CD4-positive, CD25-positive, alpha-beta regulatory T cell (primary cell): Measurements from ENCODE around the gene VPS39. TPM values are rescaled to one million over a fixed set of nuclear protein-coding genes. Genes with fewer than 3 reads are reported as not detected.

Experiments used
- ATAC-seq, 2 donors: fragments of 150-1000 bp; cut with Tn5 transposase; one replicate each; pipeline ENCODE4 v1.10.0; 2021; ENCODE audit warnings: low read depth in 2 of 2, moderate number of reproducible peaks in 2 of 2, moderate library complexity in 1 of 2
- DNase-seq, 3 donors: peaks; one replicate each; pipeline versions ENCODE4 v3.0.0 to v3.0.0-alpha.2; 2012 to 2022; ENCODE audit warnings: mixed read lengths in 1 of 3
- H3K27ac ChIP-seq: one replicate; pipeline ENCODE4 v1.7.0; 2013; ENCODE audit warnings: mild to moderate bottlenecking, low read length; ENCODE audit not compliant: insufficient read depth, poor library complexity, severe bottlenecking
- H3K27me3 ChIP-seq: one replicate; pipeline ENCODE4 v1.7.0; 2013; ENCODE audit warnings: low read length; ENCODE audit not compliant: control insufficient read depth, insufficient read depth
- H3K36me3 ChIP-seq: one replicate; pipeline ENCODE4 v1.7.0; 2013; ENCODE audit warnings: mild to moderate bottlenecking, low read length, moderate library complexity; ENCODE audit not compliant: control insufficient read depth, insufficient read depth
- H3K4me1 ChIP-seq: 2 replicates; pipeline ENCODE4 v1.7.0; 2013; ENCODE audit warnings: mild to moderate bottlenecking, low read length; ENCODE audit not compliant: insufficient read depth, control insufficient read depth, poor library complexity, severe bottlenecking
- H3K4me3 ChIP-seq: one replicate; pipeline ENCODE4 v1.7.0; 2013; ENCODE audit warnings: low read depth, mild to moderate bottlenecking, low read length, moderate library complexity
- H3K9me3 ChIP-seq, 2 experiments: 1 replicate in 1 of 2; 2 replicates in 1 of 2; pipeline ENCODE4 v1.7.0; 2013; ENCODE audit warnings: low read length in 2 of 2, mild to moderate bottlenecking in 1 of 2, moderate library complexity in 1 of 2; ENCODE audit not compliant: control insufficient read depth in 2 of 2
- H3K27ac Mint-ChIP-seq, 3 donors: one replicate each; pipeline ENCODE4 v1.8.0; 2020 to 2022; ENCODE audit warnings: mild to moderate bottlenecking in 3 of 3, mixed read lengths in 3 of 3, moderate library complexity in 2 of 3
- H3K27me3 Mint-ChIP-seq: one replicate; pipeline ENCODE4 v1.8.0; 2022; ENCODE audit warnings: mild to moderate bottlenecking, mixed read lengths
- H3K36me3 Mint-ChIP-seq: one replicate; pipeline ENCODE4 v1.8.0; 2020; ENCODE audit warnings: mixed read lengths
- H3K4me1 Mint-ChIP-seq, 4 donors: one replicate each; pipeline ENCODE4 v1.8.0; 2020 to 2022; ENCODE audit warnings: mixed read lengths in 4 of 4, mild to moderate bottlenecking in 1 of 4
- H3K4me3 Mint-ChIP-seq, 4 donors: one replicate each; pipeline ENCODE4 v1.8.0; 2020 to 2022; ENCODE audit warnings: mild to moderate bottlenecking in 4 of 4, mixed read lengths in 4 of 4, moderate library complexity in 3 of 4
- H3K9me3 Mint-ChIP-seq, 7 donors: one replicate each; pipeline ENCODE4 v1.8.0; 2020 to 2022; ENCODE audit warnings: mixed read lengths in 7 of 7, mild to moderate bottlenecking in 3 of 7, moderate library complexity in 2 of 7
- polyA plus RNA-seq, 4 donors: library from polyadenylated mRNA; unstranded; fragments of 300-500 nt; fragmentation: Illumina TruSeq; gene quantifications; one replicate each; pipeline ENCODE4 v1.2.3, GENCODE V29; 2021
- total RNA-seq: library from RNA; stranded (reverse); gene quantifications from one replicate; pipeline ENCODE4 v1.2.3, GENCODE V29; 2022

VPS39 gene
- total and polyA plus RNA-seq, 5 donors from 2014 or later: 28.3 to 121 (median 29.2) TPM

GRCh38 chr15:42152921-42153698 lies 55.0 kb downstream of the VPS39 start:
- ATAC-seq (no peak), DNase-seq (no peak)
- H3K27ac Mint-ChIP-seq: no peak overlapping the region
- no peaks in the 10 kb centered on the region for H3K4me1 Mint-ChIP-seq
- H3K9me3 ChIP-seq: no peaks in the 10 kb centered on the region
- no peak overlapping the region for H3K4me3 ChIP-seq
- no peaks in the 10 kb centered on the region for H3K36me3 Mint-ChIP-seq
- no peaks in the 10 kb centered on the region for H3K27me3 ChIP-seq
- no peaks in the 10 kb centered on the region for H3K4me1 ChIP-seq
- H3K4me3 Mint-ChIP-seq: no peak overlapping the region
- H3K36me3 ChIP-seq: no peaks in the 10 kb centered on the region
- no peaks in the 10 kb centered on the region for H3K27me3 Mint-ChIP-seq
- H3K27ac ChIP-seq: no peak overlapping the region
- no peaks in the 10 kb centered on the region for H3K9me3 Mint-ChIP-seq

GRCh38 chr15:42152196-42152920 lies 55.7 kb downstream of the VPS39 start:
- Histone ChIP-seq H3K4me1 (no peaks in the 10 kb centered on the region), H3K27me3 (no peaks in the 10 kb centered on the region), H3K9me3 (no peaks in the 10 kb centered on the region), H3K4me3 (no peak overlapping the region), H3K27ac (no peak overlapping the region), H3K36me3 (no peaks in the 10 kb centered on the region)
- H3K4me3 Mint-ChIP-seq: no peak overlapping the region
- H3K27me3 Mint-ChIP-seq: no peaks in the 10 kb centered on the region
- no peaks in the 10 kb centered on the region for H3K9me3 Mint-ChIP-seq
- no peak overlapping the region for H3K27ac Mint-ChIP-seq
- no peak for DNase-seq
- H3K4me1 Mint-ChIP-seq: no peaks in the 10 kb centered on the region
- no peak for ATAC-seq
- H3K36me3 Mint-ChIP-seq: no peaks in the 10 kb centered on the region

DNA sequence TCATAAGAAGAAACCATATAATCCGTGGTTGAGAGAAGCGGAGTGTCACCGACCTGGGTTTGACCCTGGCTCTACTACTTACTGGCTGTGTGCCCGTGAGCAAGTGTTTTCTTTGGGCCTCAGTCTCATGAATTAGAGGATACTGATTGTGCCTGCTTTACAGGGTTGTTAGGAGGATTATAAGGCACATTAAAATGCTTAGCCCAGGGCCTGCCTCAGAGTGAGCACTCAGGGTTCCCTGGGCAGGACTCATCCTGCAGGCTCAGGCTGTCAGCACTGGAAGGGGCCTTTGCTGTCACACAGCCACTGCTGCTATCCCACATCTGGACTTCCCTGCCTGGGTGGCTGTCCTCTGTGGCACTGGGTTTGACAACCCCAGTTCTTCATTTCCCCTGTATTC lies 56.4 kb downstream of the VPS39 start:
- no peak for DNase-seq
- no peak overlapping the region for H3K27ac Mint-ChIP-seq

GRCh38 chr15:42151141-42151561 lies 57.0 kb downstream of the VPS39 start:
- Mint-ChIP-seq H3K9me3 (no peaks in the 10 kb centered on the region), H3K4me1 (no peaks in the 10 kb centered on the region), H3K27ac (peak overlapping the region in 1 of 3 donors; percentile 69), H3K36me3 (no peaks in the 10 kb centered on the region), H3K27me3 (peaks cover 5% of the 10 kb centered on the region), H3K4me3 (no peak overlapping the region)
- no peak for DNase-seq
- H3K4me1 ChIP-seq: no peaks in the 10 kb centered on the region
- H3K4me3 ChIP-seq: no peak overlapping the region
- H3K27ac ChIP-seq: no peak overlapping the region
- no peak for ATAC-seq
- no peaks in the 10 kb centered on the region for H3K9me3 ChIP-seq
- H3K27me3 ChIP-seq: no peaks in the 10 kb centered on the region
- no peaks in the 10 kb centered on the region for H3K36me3 ChIP-seq

More for the DNA sequence above, 56.4 kb downstream of the VPS39 start:
- Mint-ChIP-seq H3K4me3 (no peak overlapping the region), H3K9me3 (no peaks in the 10 kb centered on the region), H3K27me3 (no peaks in the 10 kb centered on the region), H3K36me3 (no peaks in the 10 kb centered on the region), H3K4me1 (no peaks in the 10 kb centered on the region)
- Histone ChIP-seq H3K9me3 (no peaks in the 10 kb centered on the region), H3K4me3 (no peak overlapping the region), H3K27me3 (no peaks in the 10 kb centered on the region), H3K27ac (no peak overlapping the region), H3K36me3 (no peaks in the 10 kb centered on the region), H3K4me1 (no peaks in the 10 kb centered on the region)
- ATAC-seq: no peak

GRCh38 chr15:42150219-42150970 lies 57.7 kb downstream of the VPS39 start:
- H3K9me3 Mint-ChIP-seq: no peaks in the 10 kb centered on the region
- H3K27ac Mint-ChIP-seq: no peak overlapping the region
- H3K27ac ChIP-seq: no peak overlapping the region
- H3K9me3 ChIP-seq: no peaks in the 10 kb centered on the region
- peaks cover 5% of the 10 kb centered on the region for H3K27me3 Mint-ChIP-seq
- no peak for DNase-seq
- H3K4me1 ChIP-seq: no peaks in the 10 kb centered on the region
- no peak overlapping the region for H3K4me3 ChIP-seq
- H3K4me1 Mint-ChIP-seq: no peaks in the 10 kb centered on the region
- no peaks in the 10 kb centered on the region for H3K36me3 ChIP-seq
- no peaks in the 10 kb centered on the region for H3K36me3 Mint-ChIP-seq
- no peak overlapping the region for H3K4me3 Mint-ChIP-seq
- no peaks in the 10 kb centered on the region for H3K27me3 ChIP-seq
- ATAC-seq: no peak

GRCh38 chr15:42149493-42150218 lies 58.4 kb downstream of the VPS39 start:
- ATAC-seq (no peak), DNase-seq (no peak)
- H3K27me3 Mint-ChIP-seq: peaks cover 10% of the 10 kb centered on the region
- no peak overlapping the region for H3K27ac ChIP-seq
- no peak overlapping the region for H3K4me3 Mint-ChIP-seq
- H3K4me1 Mint-ChIP-seq: no peaks in the 10 kb centered on the region
- H3K36me3 ChIP-seq: no peaks in the 10 kb centered on the region
- H3K4me1 ChIP-seq: no peaks in the 10 kb centered on the region
- no peaks in the 10 kb centered on the region for H3K9me3 ChIP-seq
- no peak overlapping the region for H3K4me3 ChIP-seq
- no peaks in the 10 kb centered on the region for H3K9me3 Mint-ChIP-seq
- H3K27me3 ChIP-seq: no peaks in the 10 kb centered on the region
- H3K27ac Mint-ChIP-seq: no peak overlapping the region
- H3K36me3 Mint-ChIP-seq: no peaks in the 10 kb centered on the region

DNA sequence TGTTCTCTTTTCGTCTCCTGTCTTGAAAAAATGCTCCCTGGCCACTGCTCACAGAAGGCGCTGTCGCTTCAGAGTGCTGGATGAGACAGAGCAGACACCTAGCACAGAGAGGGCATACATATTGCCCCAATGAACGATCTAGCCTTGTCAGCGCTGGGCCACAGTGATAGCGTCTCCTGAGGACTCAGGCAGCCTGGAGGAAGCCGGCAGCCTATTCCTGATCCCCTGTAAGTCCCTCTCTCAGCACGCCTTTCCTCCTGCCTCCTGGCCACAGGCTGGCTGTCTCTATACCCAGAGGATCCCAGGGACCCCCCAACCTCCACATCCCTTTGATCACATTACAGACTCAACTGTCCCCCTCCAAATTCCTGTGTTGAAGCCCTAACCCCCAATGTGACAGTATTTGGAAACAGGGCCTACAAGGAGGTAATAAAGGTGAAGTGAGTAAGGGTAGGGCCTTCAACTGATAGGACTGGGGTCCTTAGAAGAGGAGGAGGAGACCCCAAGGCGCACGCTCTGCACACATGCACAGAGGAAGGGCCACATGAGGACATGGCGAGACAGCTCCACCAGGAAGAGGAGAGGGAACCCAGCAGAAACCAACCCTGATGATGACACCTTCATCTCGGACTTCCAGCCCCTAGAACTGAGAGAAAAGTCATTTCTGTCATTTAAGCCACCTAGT lies 59.2 kb downstream of the VPS39 start:
- Mint-ChIP-seq H3K4me3 (no peak overlapping the region), H3K27me3 (peaks cover 10% of the 10 kb centered on the region), H3K9me3 (no peaks in the 10 kb centered on the region), H3K4me1 (no peaks in the 10 kb centered on the region), H3K36me3 (no peaks in the 10 kb centered on the region), H3K27ac (no peak overlapping the region)
- H3K4me1 ChIP-seq: no peaks in the 10 kb centered on the region
- H3K4me3 ChIP-seq: no peak overlapping the region
- DNase-seq: no peak
- no peaks in the 10 kb centered on the region for H3K36me3 ChIP-seq
- no peaks in the 10 kb centered on the region for H3K27me3 ChIP-seq
- no peak for ATAC-seq
- no peak overlapping the region for H3K27ac ChIP-seq
- H3K9me3 ChIP-seq: no peaks in the 10 kb centered on the region
